Cardiac muscle cell (in vitro differentiated cells and primary cell): ENCODE results near the gene NARS2. TPM values are rescaled to one million over a fixed set of nuclear protein-coding genes. Genes with fewer than 3 reads are reported as not detected.

Experiments used
- DNase-seq, 2 donors: peaks; one replicate each; pipeline versions ENCODE4 v3.0.0 to v3.0.0-alpha.2; 2010 to 2017; ENCODE audit warnings: low read depth in 1 of 2, low spot score in 1 of 2
- H3K27ac ChIP-seq: fragments of 200-600 bp; sonication (generic); 2 replicates; pipeline ENCODE4 v1.5.1; 2016
- H3K27me3 ChIP-seq: fragments of 200-600 bp; sonication (generic); 2 replicates; pipeline ENCODE4 v1.6.0; 2016; ENCODE audit warnings: control low read depth
- H3K36me3 ChIP-seq: fragments of 200-600 bp; sonication (generic); 2 replicates; pipeline ENCODE4 v1.5.1; 2016; ENCODE audit warnings: control low read depth
- H3K4me1 ChIP-seq: fragments of 200-600 bp; sonication (generic); 2 replicates; pipeline ENCODE4 v1.8.1; 2017; ENCODE audit warnings: low read depth, mild to moderate bottlenecking, mixed run types
- H3K4me3 ChIP-seq: fragments of 200-600 bp; sonication (generic); 2 replicates; pipeline ENCODE4 v1.5.1; 2016; ENCODE audit warnings: mild to moderate bottlenecking
- H3K9me3 ChIP-seq: fragments of 200-600 bp; sonication (generic); 2 replicates; pipeline ENCODE4 v1.5.1; 2017; ENCODE audit warnings: low read depth, mild to moderate bottlenecking, control low read depth
- polyA plus RNA-seq: library from polyadenylated mRNA; unstranded; fragments of >200 nt; fragmentation: Nextera tagmentation; extraction: Ambion mirVana; gene quantifications from 2 replicates; pipeline ENCODE4 v1.2.1, GENCODE V29; 2016
- total RNA-seq: library from RNA; depleted of rRNA; stranded (reverse); fragments of >200 nt; gene quantifications from 2 replicates; pipeline ENCODE4 v1.2.3, GENCODE V29; 2016
- TF ChIP-seq, protein P1 (sequence below): IDR thresholded peaks from 2 replicates; pipeline ENCODE4 v1.5.1; 2012; ENCODE audit warnings: low read depth, mild to moderate bottlenecking, low read length

Gene NARS2
- total and polyA plus RNA-seq, 2 experiments from 2014 or later: 27.2 to 40.5 TPM

DNA sequence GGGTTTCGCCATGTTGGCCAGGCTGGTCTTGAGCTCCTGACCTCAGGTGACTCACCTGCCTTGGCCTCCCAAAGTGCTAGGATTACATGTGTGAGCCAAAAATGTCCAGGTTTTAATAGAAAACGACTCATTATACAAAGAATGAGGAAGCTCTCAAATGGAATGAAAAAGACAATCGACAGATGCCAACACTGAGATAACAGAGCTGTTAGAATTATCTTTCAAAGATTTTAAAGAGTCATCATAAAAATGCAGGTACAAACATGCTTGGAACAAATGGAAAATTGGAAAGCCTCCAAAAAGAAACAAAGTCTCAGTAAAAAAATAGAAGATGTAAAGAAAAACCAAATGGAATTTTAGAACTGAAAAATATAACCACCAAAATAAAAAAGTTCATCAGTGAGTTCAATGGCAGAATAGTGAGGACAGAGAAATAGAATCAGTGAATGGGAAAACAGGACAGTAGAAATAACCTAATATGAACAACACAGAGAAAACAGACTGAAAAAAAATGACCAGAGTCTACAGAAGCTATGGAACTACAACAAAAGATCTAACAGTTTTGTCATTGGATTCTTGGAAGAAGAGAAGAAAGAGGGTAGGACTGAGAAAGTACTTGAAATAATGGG is 168.0 kb downstream of the NARS2 start:
- Histone ChIP-seq H3K36me3 (no peaks in the 10 kb centered on the region), H3K9me3 (no peaks in the 10 kb centered on the region), H3K4me3 (no peak overlapping the region), H3K27ac (no peak overlapping the region), H3K4me1 (no peaks in the 10 kb centered on the region), H3K27me3 (no peaks in the 10 kb centered on the region)
- no peak for DNase-seq
- TF ChIP-seq, protein P1, sequence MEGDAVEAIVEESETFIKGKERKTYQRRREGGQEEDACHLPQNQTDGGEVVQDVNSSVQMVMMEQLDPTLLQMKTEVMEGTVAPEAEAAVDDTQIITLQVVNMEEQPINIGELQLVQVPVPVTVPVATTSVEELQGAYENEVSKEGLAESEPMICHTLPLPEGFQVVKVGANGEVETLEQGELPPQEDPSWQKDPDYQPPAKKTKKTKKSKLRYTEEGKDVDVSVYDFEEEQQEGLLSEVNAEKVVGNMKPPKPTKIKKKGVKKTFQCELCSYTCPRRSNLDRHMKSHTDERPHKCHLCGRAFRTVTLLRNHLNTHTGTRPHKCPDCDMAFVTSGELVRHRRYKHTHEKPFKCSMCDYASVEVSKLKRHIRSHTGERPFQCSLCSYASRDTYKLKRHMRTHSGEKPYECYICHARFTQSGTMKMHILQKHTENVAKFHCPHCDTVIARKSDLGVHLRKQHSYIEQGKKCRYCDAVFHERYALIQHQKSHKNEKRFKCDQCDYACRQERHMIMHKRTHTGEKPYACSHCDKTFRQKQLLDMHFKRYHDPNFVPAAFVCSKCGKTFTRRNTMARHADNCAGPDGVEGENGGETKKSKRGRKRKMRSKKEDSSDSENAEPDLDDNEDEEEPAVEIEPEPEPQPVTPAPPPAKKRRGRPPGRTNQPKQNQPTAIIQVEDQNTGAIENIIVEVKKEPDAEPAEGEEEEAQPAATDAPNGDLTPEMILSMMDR: no peak

DNA sequence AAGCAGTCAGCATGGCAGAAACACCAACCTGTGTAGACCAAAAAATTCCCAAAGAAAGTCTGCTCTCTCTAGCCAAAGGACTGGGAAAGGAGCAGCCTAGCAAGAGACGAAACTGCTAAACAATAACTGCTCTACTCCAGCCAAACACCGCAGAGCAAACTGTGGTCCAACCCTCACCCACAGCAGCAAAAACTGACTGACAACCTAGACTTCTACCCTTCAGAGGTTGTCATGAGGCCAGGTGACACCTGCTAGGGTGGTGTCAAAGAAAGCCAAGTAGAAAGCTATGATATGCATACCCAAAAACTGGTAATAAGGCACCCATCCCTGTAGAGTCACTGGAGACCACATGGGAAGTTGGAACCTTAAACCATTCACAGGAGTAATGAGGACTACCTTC is 168.9 kb downstream of the NARS2 start:
- DNase-seq: no peak
- no peaks in the 10 kb centered on the region for H3K36me3 ChIP-seq
- no peaks in the 10 kb centered on the region for H3K4me1 ChIP-seq
- H3K9me3 ChIP-seq: no peaks in the 10 kb centered on the region
- H3K27ac ChIP-seq: no peak overlapping the region
- H3K4me3 ChIP-seq: no peak overlapping the region
- TF ChIP-seq, protein P1: no peak
- H3K27me3 ChIP-seq: no peaks in the 10 kb centered on the region

DNA sequence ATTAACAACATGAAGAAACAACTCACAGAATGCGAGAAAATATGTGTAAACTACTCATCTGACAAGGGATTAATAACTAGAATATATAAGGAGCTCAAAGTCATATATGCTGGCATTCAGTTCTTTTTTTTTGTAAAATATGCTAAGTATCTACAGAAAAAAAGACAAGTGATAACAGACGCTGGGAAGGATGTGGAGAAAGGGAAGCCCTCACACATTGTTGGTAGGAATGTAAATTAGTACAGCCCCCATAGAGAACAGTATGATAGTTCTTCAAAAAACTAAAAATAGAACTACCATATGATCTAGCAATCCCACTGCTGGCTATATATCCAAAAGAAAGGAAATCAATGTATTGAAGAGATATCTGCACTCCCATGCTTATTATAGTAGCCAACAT is 170.9 kb downstream of the NARS2 start:
- H3K36me3 ChIP-seq: no peaks in the 10 kb centered on the region
- no peaks in the 10 kb centered on the region for H3K27me3 ChIP-seq
- H3K9me3 ChIP-seq: no peaks in the 10 kb centered on the region
- TF ChIP-seq, protein P1: no peak
- no peak overlapping the region for H3K27ac ChIP-seq
- peak in 1 of 2 donors; percentile 27 for DNase-seq
- H3K4me3 ChIP-seq: no peak overlapping the region
- no peaks in the 10 kb centered on the region for H3K4me1 ChIP-seq

DNA sequence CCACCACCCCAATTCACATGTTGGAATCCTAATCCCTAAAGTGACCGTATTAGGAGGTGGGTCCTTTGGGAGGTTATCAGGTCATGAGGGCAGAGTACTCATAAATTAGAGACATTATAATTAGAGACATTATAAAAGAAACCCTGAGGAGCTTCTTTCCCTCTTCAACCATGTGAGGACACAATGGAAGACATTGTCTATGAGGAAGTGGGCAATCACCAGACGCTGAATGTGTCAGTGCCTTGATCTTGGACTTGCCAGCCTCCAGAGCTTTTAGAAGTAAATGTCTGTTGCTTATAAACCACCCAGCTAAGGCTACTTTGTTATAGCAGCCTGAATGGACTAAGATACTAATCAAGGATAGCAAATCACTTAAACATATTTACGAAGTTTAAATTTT is 171.8 kb downstream of the NARS2 start:
- no peaks in the 10 kb centered on the region for H3K36me3 ChIP-seq
- no peak overlapping the region for H3K27ac ChIP-seq
- DNase-seq: no peak
- TF ChIP-seq, protein P1: no peak
- no peaks in the 10 kb centered on the region for H3K9me3 ChIP-seq
- no peaks in the 10 kb centered on the region for H3K27me3 ChIP-seq
- H3K4me1 ChIP-seq: no peaks in the 10 kb centered on the region
- H3K4me3 ChIP-seq: no peak overlapping the region

DNA sequence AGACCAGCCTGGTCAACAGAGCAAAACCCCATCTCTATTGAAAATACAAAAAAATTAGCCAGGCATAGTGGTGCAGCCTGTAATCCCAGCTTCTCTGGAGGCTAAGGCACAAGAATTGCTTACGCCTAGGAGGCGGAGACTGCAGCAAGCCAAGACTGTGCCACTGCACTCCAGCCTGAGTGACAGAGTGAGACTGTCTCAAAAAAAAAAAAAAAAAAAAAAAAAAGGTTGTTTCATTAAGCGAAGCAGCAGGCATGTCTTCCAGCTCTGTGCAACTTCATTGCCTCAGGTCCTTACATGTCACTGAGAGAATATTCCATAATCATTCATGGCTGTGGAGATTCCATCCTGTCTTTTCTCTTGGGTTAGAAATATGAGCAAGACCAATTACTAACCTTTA is 174.0 kb downstream of the NARS2 start:
- no peak for DNase-seq
- TF ChIP-seq, protein P1: no peak
- no peaks in the 10 kb centered on the region for H3K36me3 ChIP-seq
- H3K27ac ChIP-seq: no peak overlapping the region
- H3K4me3 ChIP-seq: no peak overlapping the region
- no peaks in the 10 kb centered on the region for H3K9me3 ChIP-seq
- no peaks in the 10 kb centered on the region for H3K4me1 ChIP-seq
- H3K27me3 ChIP-seq: no peaks in the 10 kb centered on the region
